Right atrium auricular region (tissue), 2 donors: ENCODE data around the gene HMGN4. TPM values are rescaled to one million over a fixed set of nuclear protein-coding genes. Genes with fewer than 3 reads are reported as not detected.

Source experiments
- DNase-seq: peaks from one replicate; pipeline ENCODE4 v3.0.0-alpha.2; 2019; ENCODE audit warnings: low spot score
- H3K27ac ChIP-seq, 2 donors: fragments of 200-600 bp; sonication (generic); 1 replicate in 1 of 2; 2 replicates in 1 of 2; pipeline ENCODE4 v1.5.1; 2016 to 2019
- H3K27me3 ChIP-seq, 2 donors: fragments of 200-600 bp; sonication (generic); one replicate each; pipeline versions ENCODE4 v1.5.1 to v1.6.0; 2017 to 2019
- H3K36me3 ChIP-seq: fragments of 200-600 bp; sonication (generic); one replicate; pipeline ENCODE4 v1.5.1; 2016
- H3K4me1 ChIP-seq, 2 donors: fragments of 200-600 bp; sonication (generic); one replicate each; pipeline versions ENCODE4 v1.5.1 to v1.6.0; 2017 to 2019
- H3K4me3 ChIP-seq, 2 donors: fragments of 200-600 bp; sonication (generic); 1 replicate in 1 of 2; 2 replicates in 1 of 2; pipeline ENCODE4 v1.5.1; 2017 to 2019; ENCODE audit warnings: mild to moderate bottlenecking in 1 of 2, moderate library complexity in 1 of 2
- H3K9me3 ChIP-seq, 2 donors: fragments of 200-600 bp; sonication (generic); one replicate each; pipeline ENCODE4 v1.5.1; 2019
- CTCF ChIP-seq, 2 donors: fragments of 200-600 bp; sonication (generic); IDR thresholded peaks; one replicate each; pipeline ENCODE4 v1.5.1; 2019; ENCODE audit warnings: antibody characterized with exemption in 2 of 2
- total RNA-seq, 2 donors: library from RNA; depleted of rRNA; stranded (reverse); fragments of >200 nt; gene quantifications; one replicate each; pipeline ENCODE4 v1.1.0, GENCODE V29; 2016

HMGN4 gene
- total RNA-seq, 2 donors from 2014 or later, result 36.1 to 52.5 TPM

GRCh38 chr6:26575494-26575939 is 37.4 kb downstream of the HMGN4 start:
- TF ChIP-seq CTCF (IDR thresholded peaks at IDR 0.05), result no peak
- DNase-seq, result no peak
- Histone ChIP-seq H3K9me3 (peaks cover 0 to 19% of the 10 kb centered on the region in 2 donors), H3K4me1 (no peaks in the 10 kb centered on the region), H3K36me3 (no peaks in the 10 kb centered on the region), H3K27me3 (no peaks in the 10 kb centered on the region), H3K4me3 (no peak overlapping the region), H3K27ac (no peak overlapping the region)

GRCh38 chr6:26576407-26576843 is 38.3 kb downstream of the HMGN4 start:
- no peak for TF ChIP-seq CTCF (IDR thresholded peaks at IDR 0.05)
- H3K27ac ChIP-seq, result no peak overlapping the region
- H3K9me3 ChIP-seq, result peaks cover 0 to 19% of the 10 kb centered on the region in 2 donors
- no peaks in the 10 kb centered on the region for H3K4me1 ChIP-seq
- no peak overlapping the region for H3K4me3 ChIP-seq
- H3K27me3 ChIP-seq, result no peaks in the 10 kb centered on the region
- DNase-seq, result no peak
- no peaks in the 10 kb centered on the region for H3K36me3 ChIP-seq

GRCh38 chr6:26576929-26577719 is 39.0 kb downstream of the HMGN4 start:
- DNase-seq, result no peak
- no peak for TF ChIP-seq CTCF (IDR thresholded peaks at IDR 0.05)

GRCh38 chr6:26577720-26578072 is 39.5 kb downstream of the HMGN4 start:
- no peaks in the 10 kb centered on the region for H3K27me3 ChIP-seq
- H3K9me3 ChIP-seq, result peaks cover 0 to 19% of the 10 kb centered on the region in 2 donors
- H3K4me3 ChIP-seq, result peak overlapping the region in 1 of 2 donors; percentile 1
- H3K27ac ChIP-seq, result no peak overlapping the region
- no peaks in the 10 kb centered on the region for H3K36me3 ChIP-seq
- DNase-seq, result no peak
- TF ChIP-seq CTCF (IDR thresholded peaks at IDR 0.05), result no peak
- no peaks in the 10 kb centered on the region for H3K4me1 ChIP-seq

More at GRCh38 chr6:26576929-26577719, 39.0 kb downstream of the HMGN4 start:
- Histone ChIP-seq H3K27me3 (no peaks in the 10 kb centered on the region), H3K4me1 (no peaks in the 10 kb centered on the region), H3K27ac (no peak overlapping the region), H3K9me3 (peaks cover 0 to 19% of the 10 kb centered on the region in 2 donors), H3K36me3 (no peaks in the 10 kb centered on the region), H3K4me3 (peak overlapping the region; percentile 1)

GRCh38 chr6:26578279-26578678 is 40.1 kb downstream of the HMGN4 start:
- no peaks in the 10 kb centered on the region for H3K36me3 ChIP-seq
- no peaks in the 10 kb centered on the region for H3K27me3 ChIP-seq
- H3K9me3 ChIP-seq, result peaks cover 0 to 19% of the 10 kb centered on the region in 2 donors
- no peaks in the 10 kb centered on the region for H3K4me1 ChIP-seq
- TF ChIP-seq CTCF (IDR thresholded peaks at IDR 0.05), result no peak
- H3K4me3 ChIP-seq, result no peak overlapping the region
- no peak overlapping the region for H3K27ac ChIP-seq
- no peak for DNase-seq
